Medulla oblongata (tissue), 1 donor: Measurements from ENCODE around the gene KRT23.
"Not testable (repeated sequence)": the region's sequence is repeated elsewhere in the genome, so short reads cannot be mapped to it uniquely, and the experiment has no call there.

Source experiments
- DNase-seq: peaks from one replicate; pipeline ENCODE4 v3.0.0-alpha.2; 2015; ENCODE audit errors: extremely low spot score

The KRT23 gene

GRCh38 chr17:40950176-40950575 is 12.7 kb upstream of the KRT23 start:
- no peak for DNase-seq

GRCh38 chr17:40949418-40949817 is 12.0 kb upstream of the KRT23 start:
- no peak for DNase-seq

- no peak for DNase-seq
Measured at GRCh38 chr17:40947929-40948328, 10.5 kb upstream of the KRT23 start.

- peak; percentile 4 for DNase-seq
Measured at GRCh38 chr17:40945414-40945813, 8.0 kb upstream of the KRT23 start.

- no peak for DNase-seq
Measured at GRCh38 chr17:40944531-40944930, 7.1 kb upstream of the KRT23 start.

GRCh38 chr17:40942553-40942952 is 5.1 kb upstream of the KRT23 start:
- no peak for DNase-seq

- no peak for DNase-seq
Measured at GRCh38 chr17:40940266-40940665, 2.8 kb upstream of the KRT23 start.

GRCh38 chr17:40938981-40939380 is 1.5 kb upstream of the KRT23 start:
- DNase-seq: no peak

- no peak for DNase-seq
Measured at GRCh38 chr17:40936976-40937375, 470 bp downstream of the KRT23 start.

GRCh38 chr17:40936437-40936971 is 942 bp downstream of the KRT23 start:
- DNase-seq: no peak

GRCh38 chr17:40935624-40936023 is 1.8 kb downstream of the KRT23 start:
- no peak for DNase-seq

- DNase-seq: peak; percentile 7
Measured at GRCh38 chr17:40932608-40933007, 4.8 kb downstream of the KRT23 start.

GRCh38 chr17:40931311-40931710 is 6.1 kb downstream of the KRT23 start:
- DNase-seq: no peak

- no peak for DNase-seq
Measured at GRCh38 chr17:40926341-40926740, 11.1 kb downstream of the KRT23 start.

GRCh38 chr17:40922239-40922638 is 15.2 kb downstream of the KRT23 start:
- peak; percentile 77 for DNase-seq

- DNase-seq: no peak
Measured at GRCh38 chr17:40921026-40921425, 16.4 kb downstream of the KRT23 start.

- DNase-seq: not testable (repeated sequence)
Measured at GRCh38 chr17:40917116-40917515, 20.3 kb downstream of the KRT23 start.

GRCh38 chr17:40916366-40916765 is 21.1 kb downstream of the KRT23 start:
- DNase-seq: no peak

GRCh38 chr17:40915721-40916256 is 21.7 kb downstream of the KRT23 start:
- DNase-seq: peak; percentile 5

GRCh38 chr17:40915199-40915661 is 22.2 kb downstream of the KRT23 start:
- no peak for DNase-seq

- no peak for DNase-seq
Measured at GRCh38 chr17:40914075-40914855, 23.2 kb downstream of the KRT23 start.

GRCh38 chr17:40912486-40913210 is 24.8 kb downstream of the KRT23 start:
- no peak for DNase-seq

GRCh38 chr17:40910441-40910841 is 27.0 kb downstream of the KRT23 start:
- DNase-seq: peak; percentile 4
